Stomach (tissue), 4 donors: ENCODE measurements around the gene KCNK5.

Source experiments
- CTCF ChIP-seq, 7 experiments: fragments of 450-650 bp in 4 of 7; fragments of 200-600 bp in 3 of 7; sonication (generic) in 3 of 7; IDR thresholded peaks; one replicate each; pipeline ENCODE4 v1.5.1; 2016 to 2019; ENCODE audit warnings: antibody characterized with exemption in 7 of 7, control low read depth in 2 of 7, mild to moderate bottlenecking in 1 of 7
- POLR2A ChIP-seq, 4 donors: fragments of 450-650 bp; IDR thresholded peaks; one replicate each; pipeline ENCODE4 v1.6.1; 2016; ENCODE audit warnings: antibody characterized with exemption in 4 of 4, control low read depth in 2 of 4, mild to moderate bottlenecking in 1 of 4, moderate library complexity in 1 of 4

GRCh38 chr6:39223555-39223954 is 5.7 kb downstream of the KCNK5 start:
- no peak for TF ChIP-seq CTCF (IDR thresholded peaks at IDR 0.05)
- TF ChIP-seq POLR2A (IDR thresholded peaks at IDR 0.05): no peak
